Tibial nerve (tissue), 3 donors: ENCODE results near the gene LHFPL3.

Experiments used
- EP300 ChIP-seq, 2 donors: sonication (generic); formaldehyde crosslinking; IDR thresholded peaks; one replicate each; pipeline ENCODE4 v1.6.1; 2017; ENCODE audit warnings: antibody characterized with exemption in 2 of 2, mild to moderate bottlenecking in 1 of 2
- POLR2A ChIP-seq, 2 donors: fragments of 450-650 bp; IDR thresholded peaks; one replicate each; pipeline ENCODE4 v1.6.1; 2017; ENCODE audit warnings: antibody characterized with exemption in 2 of 2, mild to moderate bottlenecking in 2 of 2, moderate library complexity in 2 of 2

GRCh38 chr7:104572554-104572953 lies 244.2 kb downstream of the LHFPL3 start:
- TF ChIP-seq POLR2A (IDR thresholded peaks at IDR 0.05) (no peak), EP300 (IDR thresholded peaks at IDR 0.05) (no peak)
